ENCODE data around the gene APCDD1L.

- TF ChIP-seq, protein P1, sequence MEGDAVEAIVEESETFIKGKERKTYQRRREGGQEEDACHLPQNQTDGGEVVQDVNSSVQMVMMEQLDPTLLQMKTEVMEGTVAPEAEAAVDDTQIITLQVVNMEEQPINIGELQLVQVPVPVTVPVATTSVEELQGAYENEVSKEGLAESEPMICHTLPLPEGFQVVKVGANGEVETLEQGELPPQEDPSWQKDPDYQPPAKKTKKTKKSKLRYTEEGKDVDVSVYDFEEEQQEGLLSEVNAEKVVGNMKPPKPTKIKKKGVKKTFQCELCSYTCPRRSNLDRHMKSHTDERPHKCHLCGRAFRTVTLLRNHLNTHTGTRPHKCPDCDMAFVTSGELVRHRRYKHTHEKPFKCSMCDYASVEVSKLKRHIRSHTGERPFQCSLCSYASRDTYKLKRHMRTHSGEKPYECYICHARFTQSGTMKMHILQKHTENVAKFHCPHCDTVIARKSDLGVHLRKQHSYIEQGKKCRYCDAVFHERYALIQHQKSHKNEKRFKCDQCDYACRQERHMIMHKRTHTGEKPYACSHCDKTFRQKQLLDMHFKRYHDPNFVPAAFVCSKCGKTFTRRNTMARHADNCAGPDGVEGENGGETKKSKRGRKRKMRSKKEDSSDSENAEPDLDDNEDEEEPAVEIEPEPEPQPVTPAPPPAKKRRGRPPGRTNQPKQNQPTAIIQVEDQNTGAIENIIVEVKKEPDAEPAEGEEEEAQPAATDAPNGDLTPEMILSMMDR (IDR thresholded peaks at IDR 0.05), result no peak
- no peak for TF ChIP-seq POLR2A (IDR thresholded peaks at IDR 0.05)
Observed at GRCh38 chr20:58420798-58421496, 94.3 kb downstream of the APCDD1L start.

All from uterus (tissue), 2 donors.